HG02973 (cell line): ENCODE measurements around the gene POLD2.

Source experiments
- ATAC-seq: cut with Tn5 transposase; IDR thresholded peaks from one replicate; pipeline ENCODE4 v1.9.1; 2021; ENCODE audit warnings: moderate library complexity; ENCODE audit not compliant: unreplicated experiment

POLD2 gene

GRCh38 chr7:44152971-44153947, 29.9 kb upstream of the POLD2 start:
- ATAC-seq = no peak

DNA sequence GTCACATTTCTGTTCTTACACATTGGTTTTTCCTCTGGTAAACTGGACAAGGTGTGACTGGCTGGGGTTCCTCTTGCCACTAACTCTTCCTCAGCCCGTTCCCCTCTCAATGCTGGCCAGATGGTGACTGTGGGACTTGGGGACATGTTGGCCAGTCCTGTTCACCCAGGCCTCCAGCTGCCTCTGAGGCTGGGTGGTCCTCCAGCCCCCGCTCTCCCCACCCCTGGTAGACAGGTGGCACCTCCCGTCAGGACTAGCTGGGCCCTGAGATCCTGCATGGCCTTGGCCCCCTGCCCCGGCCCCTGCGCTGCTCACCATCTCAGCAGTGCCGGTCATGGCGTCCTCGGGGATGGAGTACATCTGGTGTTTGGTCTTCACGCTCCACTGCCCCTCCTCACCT, 28.6 kb upstream of the POLD2 start:
- ATAC-seq = no peak

- ATAC-seq = no peak
Observed at GRCh38 chr7:44150966-44151941, 27.9 kb upstream of the POLD2 start.

GRCh38 chr7:44150466-44150832, 27.1 kb upstream of the POLD2 start:
- ATAC-seq = no peak

DNA sequence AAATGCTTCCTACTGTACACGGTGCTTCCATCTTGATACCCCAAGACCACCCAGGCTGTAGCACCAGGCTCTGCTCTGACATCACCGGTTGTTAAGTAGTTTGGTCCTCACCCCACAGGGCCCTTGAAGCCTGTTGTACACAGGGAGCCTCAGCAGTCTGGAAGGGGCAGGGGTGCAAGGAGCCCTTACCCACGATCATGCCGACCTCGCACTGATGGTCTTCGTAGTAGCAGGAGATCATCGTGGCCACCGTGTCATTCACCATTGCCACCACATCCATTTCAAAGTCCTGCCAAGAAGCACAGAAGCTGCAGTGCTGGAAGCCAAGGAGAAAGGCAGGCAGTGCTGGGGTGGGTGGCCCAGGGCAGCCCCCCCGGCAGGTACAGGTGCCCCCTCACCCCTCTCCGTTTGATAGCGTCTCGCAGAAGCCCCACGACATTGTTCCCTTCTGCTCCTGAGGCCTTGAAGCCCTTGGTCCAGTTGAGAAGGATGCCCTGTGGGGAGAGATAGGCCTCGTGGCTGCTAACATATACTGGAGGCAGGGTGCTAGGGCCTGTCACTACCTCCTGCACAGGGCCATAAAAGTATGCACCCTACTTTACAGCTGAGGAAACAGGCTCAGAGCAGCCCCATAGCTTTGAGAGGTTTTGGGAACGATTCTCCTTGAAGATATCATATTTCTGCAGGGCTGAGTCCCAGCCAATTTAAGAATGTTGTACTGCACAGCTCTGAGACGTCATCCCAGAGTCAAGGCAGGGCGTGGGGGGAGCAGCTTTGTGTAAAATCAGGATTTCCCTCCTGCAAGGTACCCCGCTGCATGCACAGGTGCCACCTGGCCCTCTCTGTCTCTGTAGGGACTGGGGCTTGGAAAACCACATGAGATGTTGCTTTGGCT, 26.5 kb upstream of the POLD2 start:
- ATAC-seq = no peak

- ATAC-seq = no peak
Observed at GRCh38 chr7:44148961-44149536, 25.7 kb upstream of the POLD2 start.

GRCh38 chr7:44148166-44148565, 24.8 kb upstream of the POLD2 start:
- no peak for ATAC-seq

- ATAC-seq = no peak
Observed at GRCh38 chr7:44147026-44147991, 24.0 kb upstream of the POLD2 start.

DNA sequence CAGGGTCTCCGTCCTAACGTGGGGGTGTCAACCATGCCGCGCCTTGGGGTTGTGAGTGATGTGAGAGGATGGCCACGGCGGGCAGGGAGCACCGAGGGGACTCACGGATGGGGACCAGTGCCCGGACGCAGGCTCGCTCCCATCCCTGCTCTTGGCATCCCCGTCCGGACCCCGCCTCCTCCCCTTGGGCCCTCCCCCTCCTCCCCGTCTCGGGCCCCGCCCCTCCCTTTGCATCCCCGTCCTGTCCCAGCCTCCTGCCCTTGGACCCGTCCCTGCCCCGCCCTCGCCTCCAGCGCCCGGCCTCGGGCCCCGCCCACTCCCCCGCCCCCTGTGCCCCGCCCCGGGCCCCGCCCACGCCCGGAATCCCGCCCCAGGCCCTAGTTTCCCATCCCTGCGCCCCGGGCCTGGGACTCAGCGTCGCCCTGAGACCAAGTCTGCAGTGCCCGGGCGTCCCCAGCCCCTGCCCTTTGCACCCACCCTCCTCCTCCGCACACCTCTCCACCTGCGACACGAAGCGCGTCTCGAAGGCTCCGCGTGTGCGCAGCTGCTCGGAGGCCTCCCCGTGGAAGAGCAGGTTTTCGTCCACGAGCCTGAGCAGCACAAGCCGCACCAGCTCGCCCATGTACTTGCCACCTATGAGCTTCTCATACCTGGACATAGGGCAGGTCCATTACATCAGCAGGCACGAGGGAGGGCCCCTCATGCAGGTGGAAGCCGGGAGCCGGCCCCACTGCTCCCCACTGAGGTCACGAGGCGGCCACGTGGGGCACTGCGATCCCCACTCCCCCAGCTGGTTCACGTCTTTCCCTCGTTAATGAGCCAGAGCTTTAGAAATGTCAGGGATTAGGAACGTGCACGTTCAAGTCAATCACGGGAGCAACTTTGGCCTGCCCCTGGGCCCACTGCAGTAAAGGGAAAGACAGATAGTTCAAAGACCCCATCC, 22.9 kb upstream of the POLD2 start:
- ATAC-seq = no peak

- no peak for ATAC-seq
Observed at GRCh38 chr7:44145479-44145968, 22.2 kb upstream of the POLD2 start.

- ATAC-seq = no peak
Observed at GRCh38 chr7:44144968-44145478, 21.7 kb upstream of the POLD2 start.

GRCh38 chr7:44144426-44144967, 21.1 kb upstream of the POLD2 start:
- ATAC-seq = no peak

DNA sequence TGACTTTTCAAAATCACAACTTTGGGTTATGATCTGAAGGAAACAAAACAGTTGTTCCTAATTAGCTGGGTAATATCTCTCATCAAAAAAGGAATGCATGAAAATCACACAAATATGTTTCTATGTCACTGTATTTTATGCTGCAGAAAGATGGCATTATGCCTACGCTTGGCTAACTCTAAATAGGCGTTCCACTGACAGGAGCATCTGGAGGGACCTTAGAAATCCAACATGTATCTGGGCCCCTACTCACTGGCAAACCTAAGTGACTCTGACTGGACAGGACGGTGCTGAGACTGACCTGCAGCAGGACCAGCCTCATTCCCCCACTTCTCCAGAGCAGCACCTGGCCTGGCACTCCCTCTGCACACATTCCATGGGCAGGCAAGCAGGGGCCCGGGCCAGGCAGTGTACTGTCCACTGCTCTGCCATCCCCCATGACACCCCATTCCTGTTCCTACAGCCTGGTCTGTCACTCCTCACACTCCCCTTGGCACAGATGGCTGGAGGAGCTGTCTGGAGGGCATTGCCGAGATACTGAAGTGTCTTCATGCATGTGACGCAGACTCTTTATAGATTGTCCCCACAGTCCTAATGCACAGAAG, 20.4 kb upstream of the POLD2 start:
- ATAC-seq = no peak

DNA sequence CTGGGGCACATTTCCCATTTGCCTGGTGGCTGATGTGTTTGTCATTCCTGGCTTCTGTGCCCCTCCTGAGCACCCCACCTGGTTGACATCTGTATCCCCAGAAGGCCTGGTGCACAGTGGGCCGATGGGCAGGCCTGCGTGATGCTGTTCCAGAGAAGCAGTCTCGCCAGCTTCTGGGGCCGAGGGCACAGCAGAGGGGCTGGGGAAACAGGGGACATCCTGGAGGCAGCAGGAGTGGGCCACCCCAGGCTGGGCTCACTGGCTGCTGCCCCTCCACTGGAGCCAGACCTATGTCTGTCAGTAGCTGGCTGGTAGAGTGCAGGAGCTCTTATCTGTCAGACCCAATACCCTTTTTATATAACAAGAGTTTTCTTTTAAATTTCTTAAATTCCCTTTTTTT, 18.7 kb upstream of the POLD2 start:
- no peak for ATAC-seq

DNA sequence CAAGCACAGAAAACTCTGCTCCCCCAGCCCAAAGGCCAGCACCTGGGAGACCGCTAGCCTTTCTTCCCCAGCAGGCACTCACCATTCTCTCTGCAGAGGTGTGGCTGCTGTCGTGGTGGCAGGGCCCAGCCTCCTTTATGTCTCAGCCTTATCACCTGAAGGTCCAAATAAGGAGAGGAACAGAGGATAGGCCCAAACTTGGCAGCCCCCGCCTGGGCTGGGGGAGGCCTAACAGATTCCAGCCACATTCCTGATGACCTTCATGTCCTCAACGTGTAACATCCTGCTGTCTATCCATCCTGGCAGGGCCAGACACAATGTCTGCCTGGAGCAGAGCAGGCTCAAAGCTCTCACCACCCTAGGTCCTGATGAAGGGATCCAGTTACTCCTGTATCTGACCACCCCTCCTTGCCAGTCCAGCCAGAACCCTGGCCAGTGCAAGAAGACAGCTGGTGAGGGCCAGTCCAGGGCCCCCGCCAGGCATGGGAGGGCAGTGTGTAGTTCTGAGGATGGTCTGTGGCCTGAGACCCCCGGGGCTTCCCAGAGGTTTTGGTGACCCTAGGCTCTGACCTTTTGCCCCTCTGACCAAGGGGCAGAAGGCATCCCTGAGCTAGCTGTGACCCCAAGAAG, 18.0 kb upstream of the POLD2 start, which contains the start of gene MYL7:
TSS of gene MYL7 (minus strand) at position 112 of the 630 bp plus-strand sequence. CDS start at position 85, 27 bp downstream.
- ATAC-seq = no peak

DNA sequence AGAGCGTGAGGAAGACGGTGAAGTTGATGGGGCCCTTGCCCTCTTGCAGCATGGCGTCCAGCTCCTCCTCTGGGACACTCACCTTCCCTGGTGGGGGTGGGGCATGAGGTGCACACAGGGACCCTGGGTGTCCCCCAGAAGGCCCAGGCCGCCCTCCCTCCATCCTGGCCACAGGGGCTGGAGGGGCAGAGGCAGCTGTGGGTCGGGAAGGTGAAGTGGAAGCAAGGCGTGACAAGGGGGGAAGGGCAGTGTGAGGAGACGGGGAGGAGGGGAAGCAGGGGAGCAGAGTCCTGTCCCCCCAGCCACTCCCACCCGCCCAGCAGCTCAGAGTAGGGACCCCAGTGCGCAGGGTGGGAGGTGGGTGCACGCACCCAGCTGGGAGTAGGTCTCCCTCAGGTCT, 17.0 kb upstream of the POLD2 start:
- no peak for ATAC-seq
